GM21447 (cell line): ENCODE measurements around the gene SPX.

Experiments used
- ATAC-seq: cut with Tn5 transposase; IDR thresholded peaks from one replicate; pipeline ENCODE4 v1.9.1; 2021; ENCODE audit not compliant: unreplicated experiment

Gene SPX

DNA sequence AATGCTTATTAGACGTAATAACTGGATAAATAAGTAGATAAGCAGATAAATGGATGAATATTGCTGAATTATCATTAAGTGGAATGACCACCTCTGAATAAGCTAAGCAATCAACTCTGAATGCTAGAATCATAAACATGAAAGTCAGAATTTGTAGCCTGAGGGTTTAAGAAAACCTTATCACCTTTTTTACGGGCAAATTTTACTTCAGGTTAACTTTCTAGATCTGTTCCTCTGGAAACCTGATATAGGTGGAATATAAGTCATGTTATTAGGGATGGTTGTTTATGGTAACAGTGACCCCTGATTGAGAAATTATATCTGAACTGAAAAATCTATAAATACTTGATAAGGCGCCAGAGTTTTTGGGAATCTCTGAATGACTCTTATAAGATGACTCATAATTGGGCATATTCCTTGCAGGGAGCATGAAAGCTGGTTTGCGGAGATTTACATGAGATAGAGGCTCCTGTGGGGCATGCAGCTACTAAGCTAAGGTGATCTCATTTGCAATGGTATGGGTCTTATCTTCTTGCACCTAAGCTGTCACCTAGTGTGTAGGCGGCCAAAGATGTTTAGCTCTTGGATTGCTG, 12.1 kb downstream of the SPX start:
- no peak for ATAC-seq

DNA sequence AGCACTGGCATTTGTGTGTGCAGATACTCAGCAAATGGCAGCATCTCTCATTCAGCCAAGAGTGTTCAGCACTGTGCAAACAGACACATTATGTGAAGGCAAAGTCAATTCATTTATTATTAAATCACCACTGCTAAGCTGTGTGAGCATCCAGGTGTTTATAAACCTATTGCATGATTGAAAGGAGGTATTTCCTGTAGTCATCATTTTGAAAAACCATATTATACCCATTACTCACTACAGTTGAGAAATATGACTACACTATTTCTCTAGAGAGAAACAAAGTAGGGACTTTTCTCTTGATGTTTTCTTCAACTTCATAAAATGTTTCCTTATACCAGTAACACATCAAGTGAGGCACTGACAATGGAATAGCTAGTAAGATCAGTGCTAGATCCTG, 13.7 kb downstream of the SPX start:
- no peak for ATAC-seq

- no peak for ATAC-seq
These were observed 15.7 kb downstream of the SPX start for GRCh38 chr12:21541773-21542172.

GRCh38 chr12:21542403-21542802, 16.3 kb downstream of the SPX start:
- no peak for ATAC-seq

DNA sequence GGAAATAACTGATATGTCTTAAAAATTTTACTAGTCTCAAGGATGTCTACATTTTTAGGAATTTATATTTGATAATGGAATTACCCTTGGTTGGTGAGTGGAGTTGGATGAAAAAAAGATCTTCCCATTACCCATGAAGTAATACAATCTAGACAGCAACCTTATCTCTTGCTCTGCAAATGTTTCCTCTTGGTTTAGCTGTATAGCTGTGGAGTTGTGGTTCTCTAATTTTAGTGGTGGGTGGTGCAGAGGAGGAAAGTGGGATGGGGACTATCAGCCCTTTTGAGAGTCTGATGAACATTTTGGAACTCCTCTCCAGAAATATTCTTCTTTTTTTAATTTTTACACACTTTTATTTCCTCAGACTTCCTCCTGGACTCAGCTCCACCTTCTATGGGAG, 17.1 kb downstream of the SPX start:
- ATAC-seq = no peak

GRCh38 chr12:21545557-21545956, 19.5 kb downstream of the SPX start:
- no peak for ATAC-seq

DNA sequence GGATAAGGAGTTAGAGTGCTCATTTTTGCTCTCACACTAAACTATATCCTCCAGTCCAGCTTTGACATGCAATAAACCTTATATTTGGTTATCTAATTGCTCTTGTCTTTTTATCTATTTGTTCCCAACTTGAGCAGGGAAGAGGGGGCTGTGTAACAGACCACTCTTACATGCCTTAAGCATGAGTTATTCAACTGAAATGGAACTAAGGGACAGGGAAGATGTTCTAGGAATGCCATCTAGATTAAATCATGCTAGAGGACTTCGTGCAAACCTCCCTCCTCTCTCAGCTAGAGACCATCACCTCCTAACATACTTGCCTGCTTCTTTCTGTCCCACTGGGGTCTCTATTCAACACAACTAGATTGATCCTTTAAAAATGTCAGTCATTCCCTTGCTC, 20.6 kb downstream of the SPX start:
- ATAC-seq = no peak

- no peak for ATAC-seq
These were observed 21.3 kb downstream of the SPX start for GRCh38 chr12:21547437-21547836.

DNA sequence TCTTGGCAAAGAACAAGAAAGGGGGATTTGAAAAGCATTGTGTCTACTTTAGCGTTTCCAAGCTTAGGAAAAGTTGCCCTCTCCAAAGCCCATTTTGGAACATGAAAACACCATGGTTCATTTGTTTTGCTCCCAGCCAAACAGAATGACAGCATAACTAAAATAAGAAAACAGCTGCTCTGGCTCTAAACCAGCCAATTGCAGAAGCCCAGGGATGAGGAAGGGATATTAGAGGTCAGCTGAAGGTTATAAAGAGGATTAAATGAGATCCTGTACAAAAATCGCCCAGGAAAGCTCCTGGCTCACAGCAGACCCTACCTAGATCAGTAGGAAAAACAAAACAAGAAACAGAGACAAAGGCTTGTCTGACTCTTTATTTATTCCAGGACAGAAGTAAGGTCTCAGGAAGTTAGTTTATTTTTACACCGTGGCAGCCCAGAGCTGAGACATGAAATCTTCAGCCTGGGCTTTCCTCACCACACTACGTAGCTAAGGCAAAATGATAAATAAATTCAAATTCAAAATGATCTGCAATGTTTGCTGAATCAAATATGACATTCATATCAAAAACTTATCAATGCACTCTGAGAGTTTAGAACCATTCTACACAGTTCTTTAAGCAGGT, 25.9 kb downstream of the SPX start:
- ATAC-seq = no peak

DNA sequence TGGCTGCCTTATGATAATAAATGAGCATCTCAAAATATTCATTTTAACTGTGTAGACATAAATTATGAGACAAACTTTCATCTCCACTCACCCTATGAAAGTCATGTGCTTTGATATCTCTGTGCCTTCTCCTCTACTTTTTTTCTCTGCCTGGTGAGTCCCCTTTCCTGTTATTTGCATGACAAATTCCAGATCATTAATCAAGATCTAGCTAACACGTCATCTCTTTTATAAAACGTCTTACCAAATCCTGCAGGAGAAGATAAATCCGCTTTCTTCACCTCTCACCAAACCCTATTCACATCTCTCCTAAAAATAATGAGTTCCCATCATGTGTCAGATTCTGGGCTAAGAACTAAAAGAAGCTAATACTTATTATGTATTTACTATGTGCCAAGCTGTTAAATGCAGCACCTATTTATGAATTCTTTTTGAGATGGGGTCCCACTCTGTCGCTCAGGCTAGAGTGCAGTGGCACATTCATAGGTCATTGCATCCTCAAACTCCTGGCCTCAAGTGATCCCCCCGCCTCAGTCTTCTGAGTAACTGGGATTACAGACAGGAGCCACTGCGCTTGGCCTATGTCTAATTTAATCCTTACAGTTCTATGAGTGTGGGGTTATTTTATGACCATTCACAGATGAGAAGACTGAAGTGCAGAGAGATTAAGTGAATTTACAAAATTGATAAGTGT, 26.7 kb downstream of the SPX start:
- ATAC-seq = no peak

- no peak for ATAC-seq
These were observed 27.2 kb downstream of the SPX start for GRCh38 chr12:21553329-21553675.

DNA sequence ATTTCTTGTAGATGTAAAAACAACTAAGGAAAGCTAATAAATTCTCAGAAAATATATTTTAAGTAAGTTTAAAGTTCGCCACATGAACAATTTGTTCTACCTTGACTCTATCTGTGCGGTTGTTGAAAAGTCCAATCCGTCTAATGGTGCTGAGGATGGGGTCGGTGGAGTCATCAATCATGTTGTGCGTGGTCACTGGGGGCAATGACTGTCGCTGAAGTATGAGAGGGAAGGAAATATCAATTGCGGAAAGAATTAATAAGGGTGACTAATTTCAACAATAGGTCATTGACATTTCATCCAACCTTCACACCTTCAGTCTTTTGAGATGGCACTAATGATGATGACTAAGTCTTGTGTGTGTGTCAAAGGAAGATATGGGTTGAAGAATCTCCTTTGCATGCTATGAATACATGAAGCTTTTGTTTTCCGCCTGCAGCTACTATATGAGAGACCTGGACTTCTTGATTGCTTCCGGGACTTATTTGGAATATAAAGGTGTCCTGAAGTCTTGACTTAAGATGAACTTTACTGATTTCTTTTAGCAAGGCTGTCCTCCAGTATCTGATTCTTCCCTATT, 32.1 kb downstream of the SPX start:
- no peak for ATAC-seq

- ATAC-seq = no peak
These were observed 33.9 kb downstream of the SPX start for GRCh38 chr12:21559855-21560569.

GRCh38 chr12:21561158-21561557, 35.1 kb downstream of the SPX start:
- ATAC-seq = no peak

GRCh38 chr12:21562859-21563258, 36.8 kb downstream of the SPX start:
- ATAC-seq = no peak

GRCh38 chr12:21566223-21566906, 40.3 kb downstream of the SPX start:
- ATAC-seq = no peak

GRCh38 chr12:21566907-21567394, 40.9 kb downstream of the SPX start:
- ATAC-seq = no peak

- no peak for ATAC-seq
These were observed 42.0 kb downstream of the SPX start for GRCh38 chr12:21568115-21568514.

DNA sequence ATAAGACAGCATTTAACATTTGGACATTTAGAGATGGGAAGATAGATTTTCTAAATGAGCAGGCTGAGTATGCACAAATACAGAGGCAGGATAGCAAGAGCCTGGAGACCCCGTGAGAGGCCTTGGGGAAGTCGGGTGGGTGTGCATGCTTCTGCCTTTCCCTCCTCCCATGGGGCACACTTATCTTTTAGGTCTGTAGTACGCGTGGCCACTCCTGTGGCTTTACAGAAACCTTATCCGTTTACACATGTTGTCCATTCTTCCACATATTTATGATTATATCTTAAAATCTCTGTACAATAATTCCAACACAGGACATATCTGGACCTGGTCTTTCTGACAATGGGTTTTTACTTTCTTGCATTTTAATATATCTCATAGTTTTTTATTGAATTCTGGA, 45.0 kb downstream of the SPX start:
- no peak for ATAC-seq

- ATAC-seq = no peak
These were observed 47.8 kb downstream of the SPX start for GRCh38 chr12:21573733-21574358.
